K562 (cell line): ENCODE measurements around the gene EPHB4. TPM values are rescaled to one million over a fixed set of nuclear protein-coding genes. Genes with fewer than 3 reads are reported as not detected.

Experiments
- ARID3B ChIP-seq: fragments of 250-450 bp; sonication (Bioruptor Pico); IDR thresholded peaks from 2 replicates; pipeline ENCODE4 v1.4.0; 2020; ENCODE audit warnings: borderline replicate concordance
- CLOCK ChIP-seq: fragments of 250-450 bp; sonication (Bioruptor Pico); IDR thresholded peaks from 2 replicates; pipeline ENCODE4 v1.4.0; 2020; ENCODE audit warnings: mild to moderate bottlenecking, moderate library complexity, borderline replicate concordance
- FOXP1 ChIP-seq: sonication (generic); formaldehyde crosslinking; IDR thresholded peaks from 2 replicates; pipeline ENCODE4 v1.8.0; 2022; ENCODE audit warnings: mild to moderate bottlenecking, missing genetic modification reagents
- GABPA ChIP-seq: fragments of 200-800 bp; sonication (Bioruptor generic); conservative IDR thresholded peaks from 2 replicates; pipeline ENCODE4 v1.6.1; 2016; ENCODE audit warnings: low read depth, missing genetic modification characterization, missing compliant biosample characterization
- GATAD2A ChIP-seq: fragments of 450-650 bp; IDR thresholded peaks from 2 replicates; pipeline ENCODE4 v1.6.1; 2017
- KAT7 ChIP-seq: sonication (generic); formaldehyde crosslinking; IDR thresholded peaks from 2 replicates; pipeline ENCODE4 v1.8.0; 2022; ENCODE audit warnings: missing genetic modification reagents, mild to moderate bottlenecking, borderline replicate concordance
- KLF10 ChIP-seq: fragments of 250-450 bp; sonication (Bioruptor Pico); IDR thresholded peaks from 2 replicates; pipeline ENCODE4 v1.6.1; 2021; ENCODE audit warnings: matching md5 sums
- KLF16 ChIP-seq: IDR thresholded peaks from 2 replicates; pipeline ENCODE4 v1.6.1; 2016; ENCODE audit warnings: antibody characterized with exemption
- L3MBTL2 ChIP-seq: fragments of 450-650 bp; IDR thresholded peaks from 2 replicates; pipeline ENCODE4 v1.6.1; 2016; ENCODE audit warnings: mild to moderate bottlenecking, moderate library complexity
- NR4A1 ChIP-seq, 2 experiments: fragments of 250-450 bp in 1 of 2; fragments of 450-650 bp in 1 of 2; sonication (Bioruptor Pico) in 1 of 2; IDR thresholded peaks; 2 replicates each; pipeline versions ENCODE4 v1.4.0 to v1.6.1; 2016 to 2020; ENCODE audit warnings: mild to moderate bottlenecking in 2 of 2, missing compliant biosample characterization in 1 of 2, missing genetic modification characterization in 1 of 2, moderate library complexity in 1 of 2
- STAG1 ChIP-seq: sonication (generic); formaldehyde crosslinking; IDR thresholded peaks from 2 replicates; pipeline ENCODE4 v1.5.0; 2020; ENCODE audit warnings: missing genetic modification reagents, borderline replicate concordance
- THRB ChIP-seq: fragments of 450-650 bp; formaldehyde crosslinking; conservative IDR thresholded peaks from 2 replicates; pipeline ENCODE4 v1.4.0; 2022; ENCODE audit warnings: mild to moderate bottlenecking, missing genetic modification characterization
- USF2 ChIP-seq: sonication (generic); formaldehyde crosslinking; IDR thresholded peaks from 2 replicates; pipeline ENCODE4 v1.5.0; 2020; ENCODE audit warnings: missing genetic modification reagents
- ZBTB9 ChIP-seq: fragments of 450-650 bp; formaldehyde crosslinking; IDR thresholded peaks from 2 replicates; pipeline ENCODE4 v1.4.0; 2020; ENCODE audit warnings: mild to moderate bottlenecking, moderate library complexity
- ZNF780A ChIP-seq: fragments of 250-450 bp; sonication (Bioruptor Pico); IDR thresholded peaks from 2 replicates; pipeline ENCODE4 v1.5.0; 2021; ENCODE audit warnings: mild to moderate bottlenecking
- ZSCAN29 ChIP-seq: fragments of 450-650 bp; IDR thresholded peaks from 2 replicates; pipeline ENCODE4 v1.6.1; 2017
- polyA plus RNA-seq, 8 experiments: library from polyadenylated mRNA; depleted of rRNA in 4 of 8; stranded (reverse) in 5 of 8; unstranded in 3 of 8; fragments of >200 nt; fragmentation: Nextera tagmentation in 2 of 8; fragmentation: Illumina TruSeq in 1 of 8; extraction: Ambion mirVana in 2 of 8; extraction: Trizol in 1 of 8; gene quantifications; 2 replicates each; pipeline versions ENCODE4 v1.2.1 to v1.2.3, GENCODE V29; 2011 to 2014; ENCODE audit warnings: inconsistent platforms in 1 of 8, missing spikeins in 1 of 8
- total RNA-seq, 7 experiments: library from RNA; depleted of rRNA in 6 of 7; stranded (reverse); fragments of >200 nt in 6 of 7; fragmentation: Illumina TruSeq in 2 of 7; extraction: Trizol in 2 of 7; gene quantifications; 2 replicates each; pipeline versions ENCODE4 v1.2.1 to v1.2.3, GENCODE V29; 2011 to 2021; ENCODE audit warnings: low replicate concordance in 1 of 7

The EPHB4 gene
- total and polyA plus RNA-seq, 9 of the 15 experiments (the other 6 are each of a cell fraction or from before 2014, with no cell fraction given): 1.2 to 82.1 (median 37.9) TPM

GRCh38 chr7:100801833-100802568 lies 25.3 kb downstream of the EPHB4 start (continued):
- TF ChIP-seq KAT7 (0 out of 2 replicates have a peak, but pooled peaks have one; percentile 44), ZSCAN29 (0 out of 2 replicates have a peak, but pooled peaks have one; percentile 16), ZBTB9 (0 out of 2 replicates have a peak, but pooled peaks have one; percentile 82), STAG1 (CRISPR knock-in tag) (no peak), ZNF780A (CRISPR knock-in tag) (no peak), KLF10 (CRISPR knock-in tag) (no peak), CLOCK (CRISPR knock-in tag) (no peak), GABPA (tag) (no peak), NR4A1 (CRISPR knock-in tag; IDR thresholded peaks at IDR 0.05) (peak; percentile 64; the same call in 1 of the 2 replicates), NR4A1 (tag; IDR thresholded peaks at IDR 0.05) (peak; percentile 83), KLF16 (peak; percentile 92), USF2 (CRISPR knock-in tag) (peak; percentile 41; the same call in 1 of the 2 replicates), FOXP1 (CRISPR knock-in tag) (0 out of 2 replicates have a peak, but pooled peaks have one; percentile 62), GATAD2A (peak; percentile 94; the same call in 1 of the 2 replicates), ARID3B (no peak), THRB (CRISPR knock-in tag) (0 out of 2 replicates have a peak, but pooled peaks have one; percentile 5), L3MBTL2 (peak; percentile 75)
